Mucosa of gallbladder (tissue), 1 donor: Measurements from ENCODE around the gene ZBTB45. TPM values are rescaled to one million over a fixed set of nuclear protein-coding genes. Genes with fewer than 3 reads are reported as not detected.
A peak's percentile ranks its signal among the peaks of the same experiment; 100 is the strongest.

Experiments used
- DNase-seq: peaks from one replicate; pipeline ENCODE4 v3.0.0-alpha.2; 2020; ENCODE audit warnings: low spot score
- total RNA-seq: library from RNA; stranded (reverse); gene quantifications from one replicate; pipeline ENCODE4 v1.2.1, GENCODE V29; 2021
- donor health status: DM: no; HTN: no; CAD: no.

The ZBTB45 gene
- 22.8 TPM for total RNA-seq

- peak; percentile 94 for DNase-seq
Observed at GRCh38 chr19:58519355-58520256, at the start of gene ZBTB45. Gene ZBTB45, minus strand, starts transcription at chr19:58519810. Its CDS starts 2,137 bp downstream, at chr19:58517673.

DNA sequence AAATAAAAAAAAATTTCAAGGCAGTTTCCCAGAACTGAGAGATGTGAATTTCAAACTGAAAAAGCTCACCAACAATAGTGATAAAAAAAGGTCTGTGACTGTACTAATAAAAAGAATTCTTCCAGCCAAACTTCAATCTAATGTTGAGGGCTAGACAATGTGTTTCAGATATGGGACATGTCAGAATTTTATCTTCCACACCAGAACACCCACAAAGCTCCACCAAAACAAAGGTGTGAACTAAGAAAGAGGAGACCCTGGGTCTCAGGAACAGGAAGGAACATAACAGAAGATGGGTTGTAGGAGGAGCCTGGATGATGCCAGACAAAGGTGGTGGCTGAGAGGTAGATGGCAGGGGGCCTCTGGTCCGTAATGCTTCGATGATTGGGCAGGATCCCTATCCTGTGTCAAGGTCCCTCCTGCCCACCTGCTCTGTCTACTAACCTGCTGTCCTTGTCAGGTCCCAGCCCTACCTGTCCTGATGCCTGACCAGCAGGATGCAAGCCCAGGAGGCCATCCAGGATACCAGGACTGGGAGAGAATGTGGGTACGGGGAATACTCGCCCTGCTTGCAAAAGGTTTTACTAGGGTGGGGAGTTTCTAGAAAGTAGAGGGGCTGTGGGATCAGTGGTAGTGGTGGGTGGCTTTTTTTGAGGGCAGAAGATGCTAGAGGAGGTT, 49.0 kb upstream of the ZBTB45 start:
- no peak for DNase-seq

DNA sequence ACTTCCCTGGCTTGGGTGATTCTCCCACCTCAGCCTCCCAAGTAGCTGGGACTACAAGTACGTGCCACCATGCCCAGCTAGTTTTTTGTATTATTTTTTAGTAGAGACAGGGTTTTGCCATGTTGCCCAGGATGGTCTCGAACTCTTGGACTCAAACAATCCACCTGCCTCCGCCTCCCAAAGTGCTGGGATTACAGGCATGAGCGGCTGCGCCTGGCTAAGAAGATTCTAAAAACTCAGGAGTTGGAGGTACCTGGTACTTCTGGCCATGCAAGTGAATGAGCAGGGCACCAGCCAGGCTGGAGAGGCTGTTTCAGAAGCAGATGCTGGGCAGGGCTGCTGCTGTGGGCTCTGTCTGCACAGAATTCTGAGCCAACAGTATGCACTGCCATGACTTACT, 47.4 kb upstream of the ZBTB45 start:
- DNase-seq, result no peak

GRCh38 chr19:58563823-58564222, 44.2 kb upstream of the ZBTB45 start:
- DNase-seq, result no peak

GRCh38 chr19:58563034-58563573, 43.5 kb upstream of the ZBTB45 start:
- no peak for DNase-seq

DNA sequence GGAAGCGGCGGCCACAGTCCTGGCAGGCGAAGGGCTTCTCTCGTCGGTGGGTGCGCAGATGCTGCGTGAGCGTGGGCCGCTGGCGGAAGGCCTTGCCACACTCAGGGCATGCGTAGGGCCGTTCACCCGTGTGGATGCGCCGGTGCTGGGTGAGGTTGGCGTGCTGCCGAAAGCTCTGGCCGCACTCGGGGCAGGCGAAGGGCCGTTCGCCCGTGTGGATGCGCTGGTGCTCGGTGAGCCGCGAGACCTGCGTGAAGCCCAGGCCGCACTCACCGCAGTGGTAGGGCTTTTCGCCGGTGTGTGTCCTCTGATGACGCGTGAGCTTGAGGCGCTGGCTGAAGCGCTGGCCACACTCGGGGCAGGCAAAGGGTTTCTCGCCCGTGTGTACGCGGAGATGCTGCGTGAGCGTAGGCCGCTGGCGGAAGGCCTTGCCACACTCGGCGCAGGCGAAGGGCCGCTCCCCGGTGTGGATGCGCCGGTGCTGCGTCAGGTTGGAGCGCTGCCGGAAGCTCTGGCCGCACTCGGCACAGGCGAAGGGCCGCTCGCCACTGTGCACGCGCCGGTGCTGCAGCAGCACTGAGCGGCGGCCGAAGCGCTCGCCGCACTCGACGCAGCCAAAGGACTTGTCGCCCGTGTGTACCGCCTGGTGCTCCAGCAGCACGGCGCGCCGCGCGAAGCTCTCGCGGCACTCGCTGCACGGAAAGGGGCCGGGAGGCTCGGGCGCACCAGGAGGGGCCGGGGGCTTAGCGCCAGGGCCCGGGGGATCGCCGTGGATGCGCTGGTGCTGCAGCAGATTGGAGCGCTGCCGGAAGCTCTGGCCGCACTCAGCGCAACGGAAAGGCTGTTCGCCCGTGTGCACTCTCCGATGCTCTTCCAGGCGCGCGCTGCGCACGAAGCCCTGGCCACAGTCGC, 42.8 kb upstream of the ZBTB45 start:
- DNase-seq, result peak; percentile 38

GRCh38 chr19:58561373-58562121, 41.9 kb upstream of the ZBTB45 start:
- no peak for DNase-seq

DNA sequence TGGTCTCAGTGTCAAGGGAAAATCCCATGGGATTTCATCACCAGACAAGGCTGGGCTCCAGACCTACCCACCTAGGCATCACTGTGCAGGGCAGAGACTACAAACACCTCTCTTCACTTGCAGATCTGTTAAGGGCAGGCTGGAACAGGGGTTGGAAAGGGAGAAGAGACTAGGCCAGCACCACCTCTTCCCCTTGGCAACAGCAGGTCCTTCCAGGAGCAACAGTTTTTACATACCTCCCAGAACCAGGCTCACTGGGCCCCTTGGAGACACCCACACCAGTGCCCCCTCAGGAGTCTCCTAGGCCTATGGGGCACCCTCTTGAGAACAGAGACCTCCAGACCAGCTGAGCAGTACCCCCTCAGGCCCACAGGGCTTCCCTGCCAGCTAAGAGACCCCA, 41.3 kb upstream of the ZBTB45 start:
- no peak for DNase-seq

DNA sequence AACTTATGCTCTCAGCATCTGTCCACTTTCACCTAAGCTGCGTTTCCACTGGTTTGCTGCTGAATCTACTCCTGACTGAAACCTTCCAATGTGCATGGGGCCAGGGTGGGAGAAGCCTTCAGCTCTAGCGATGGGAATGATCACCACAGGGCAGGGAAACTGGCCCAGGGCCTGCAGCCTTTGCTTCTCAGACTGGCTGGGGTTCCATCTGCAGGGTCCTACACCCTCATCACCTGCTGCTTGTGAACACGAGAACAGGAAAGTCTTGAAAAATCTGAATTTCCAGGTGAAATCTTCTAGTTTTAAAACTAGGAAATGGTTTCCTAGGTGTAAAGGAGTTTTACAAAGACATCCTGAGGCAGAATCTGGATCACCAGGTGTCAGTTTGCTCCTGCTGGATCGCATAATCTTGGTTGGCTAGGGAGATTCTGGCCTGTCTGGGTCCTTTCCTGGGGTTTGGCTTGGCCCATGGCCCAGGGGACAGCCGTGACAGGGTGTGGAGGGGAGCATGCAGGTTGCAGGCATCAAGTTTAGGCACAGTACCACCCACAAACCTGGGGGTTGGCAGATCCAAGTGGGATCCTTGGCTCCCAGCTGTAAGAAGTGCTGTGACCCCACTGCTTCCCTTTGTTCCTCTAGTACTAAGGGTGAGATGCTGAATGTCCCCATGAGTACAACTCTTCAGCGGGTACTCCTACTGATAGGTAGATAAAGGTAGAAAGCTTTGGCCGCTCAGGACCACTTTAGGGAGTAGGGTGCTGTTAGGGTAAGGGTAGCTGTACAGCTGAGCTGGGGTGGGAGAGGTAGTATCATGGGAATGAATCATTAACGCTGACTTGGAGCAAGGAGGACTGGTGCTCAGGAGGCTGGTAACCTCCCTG, 40.6 kb upstream of the ZBTB45 start:
- DNase-seq, result no peak

DNA sequence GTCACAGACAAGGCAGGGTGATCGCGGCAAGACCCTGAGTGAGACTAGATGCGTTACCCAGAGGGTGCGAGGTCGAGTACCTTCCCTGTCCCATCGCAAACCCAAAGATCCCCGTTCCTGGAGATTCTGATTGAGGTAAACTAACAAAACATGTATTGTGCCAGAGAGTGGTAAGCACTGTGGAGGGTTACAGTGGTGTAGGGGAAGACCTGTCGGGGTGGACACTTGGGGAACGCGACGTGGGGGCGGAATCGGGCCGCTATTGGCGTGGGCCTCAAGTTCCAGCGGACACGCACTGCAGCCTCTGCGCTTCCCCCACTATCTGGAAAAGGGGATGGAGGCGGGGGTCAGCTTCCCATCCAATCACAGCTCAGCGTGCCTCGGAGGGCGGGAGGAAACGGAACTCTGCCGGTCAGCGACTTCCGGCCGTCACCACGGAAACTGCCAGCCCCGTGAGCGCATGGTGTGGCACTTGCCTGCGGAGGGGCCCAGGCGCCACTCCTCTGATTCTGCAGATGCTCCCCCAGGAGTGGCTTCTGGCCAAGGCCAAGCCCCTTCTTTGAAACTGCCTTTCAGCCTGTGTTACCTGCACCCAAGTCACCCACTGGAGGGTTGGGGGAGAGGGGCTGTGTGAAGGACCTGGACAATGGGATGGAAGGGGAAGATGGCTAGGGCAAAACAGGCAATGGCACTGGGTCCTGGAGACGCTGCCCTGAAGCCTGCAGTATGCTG, 39.8 kb upstream of the ZBTB45 start:
- peak; percentile 89 for DNase-seq

DNA sequence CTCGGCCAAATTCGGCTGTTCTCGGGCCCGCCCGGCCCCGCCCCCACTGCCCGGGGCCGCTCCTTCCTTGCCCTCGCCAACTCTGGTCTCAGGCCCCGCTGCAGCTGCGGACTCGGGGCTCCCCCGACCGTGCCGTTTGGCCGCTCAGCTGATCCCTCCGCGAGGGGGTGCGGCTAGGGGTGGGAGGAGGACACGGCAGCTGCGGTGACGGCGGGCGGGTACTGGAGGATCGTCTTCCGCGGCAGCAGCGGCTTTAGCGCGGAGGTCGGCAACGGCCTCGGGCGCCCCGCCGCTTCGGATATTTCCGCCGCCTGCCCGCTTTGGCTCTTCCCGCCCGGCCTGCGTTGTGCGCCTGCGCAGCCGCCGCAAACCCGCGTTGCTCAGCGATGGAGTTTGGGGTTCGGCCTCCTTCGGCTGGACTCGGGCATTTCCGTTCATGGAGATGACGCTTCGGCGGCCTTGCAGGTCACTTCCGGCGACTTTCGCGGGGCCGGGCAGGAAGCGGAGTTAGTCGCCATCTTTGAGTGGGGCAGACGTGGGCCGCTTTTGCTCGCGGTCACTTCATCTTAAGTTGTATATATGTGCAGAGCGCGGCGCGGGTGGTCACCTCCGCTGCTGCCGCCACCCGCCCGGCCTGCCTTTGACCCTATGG, 39.1 kb upstream of the ZBTB45 start:
- peak; percentile 100 for DNase-seq

GRCh38 chr19:58558066-58558622, 38.5 kb upstream of the ZBTB45 start, which contains the start of gene UBE2M:
Gene UBE2M, minus strand, starts transcription at chr19:58558611. Its CDS starts 230 bp downstream, at chr19:58558381.
- peak; percentile 39 for DNase-seq

DNA sequence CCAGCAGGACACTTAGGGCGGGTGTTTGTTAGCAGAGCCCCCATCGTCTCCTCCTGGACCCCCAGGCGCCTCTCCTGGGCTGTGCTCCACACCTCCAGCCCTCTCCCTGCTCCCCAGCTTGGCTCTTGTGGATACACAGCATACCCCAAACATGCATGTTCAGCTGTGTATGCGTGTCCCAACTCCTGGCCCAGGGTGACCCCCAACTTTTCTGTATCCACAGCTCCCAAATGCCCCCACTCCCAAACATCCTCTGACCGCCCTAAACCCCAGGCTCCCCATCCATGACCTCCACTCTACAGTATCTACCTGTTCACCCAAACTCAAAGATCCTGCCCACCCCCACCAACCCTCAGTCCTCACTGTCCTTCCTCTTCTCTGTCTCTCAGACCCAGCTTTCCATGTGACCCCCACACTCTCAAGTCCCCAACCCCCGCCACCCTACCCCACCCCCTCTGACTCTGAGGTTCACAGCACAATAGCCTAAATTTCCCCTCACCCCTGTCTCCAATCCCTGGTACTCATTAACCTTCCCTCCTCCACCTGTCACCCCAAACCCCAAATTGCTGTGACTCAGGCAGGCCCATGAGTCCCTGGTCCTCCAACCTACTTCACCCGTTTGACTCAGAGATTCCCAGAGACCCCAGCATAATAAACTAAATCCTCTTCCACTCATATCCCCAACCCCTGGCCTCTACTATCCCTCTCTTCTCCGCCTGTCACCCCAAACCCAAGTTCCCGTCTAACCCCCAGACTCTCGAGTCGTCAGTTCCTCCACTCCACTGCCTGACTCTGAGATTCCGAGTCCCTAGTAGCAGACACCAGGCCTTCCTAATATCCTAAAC, 37.8 kb upstream of the ZBTB45 start:
- DNase-seq, result no peak

DNA sequence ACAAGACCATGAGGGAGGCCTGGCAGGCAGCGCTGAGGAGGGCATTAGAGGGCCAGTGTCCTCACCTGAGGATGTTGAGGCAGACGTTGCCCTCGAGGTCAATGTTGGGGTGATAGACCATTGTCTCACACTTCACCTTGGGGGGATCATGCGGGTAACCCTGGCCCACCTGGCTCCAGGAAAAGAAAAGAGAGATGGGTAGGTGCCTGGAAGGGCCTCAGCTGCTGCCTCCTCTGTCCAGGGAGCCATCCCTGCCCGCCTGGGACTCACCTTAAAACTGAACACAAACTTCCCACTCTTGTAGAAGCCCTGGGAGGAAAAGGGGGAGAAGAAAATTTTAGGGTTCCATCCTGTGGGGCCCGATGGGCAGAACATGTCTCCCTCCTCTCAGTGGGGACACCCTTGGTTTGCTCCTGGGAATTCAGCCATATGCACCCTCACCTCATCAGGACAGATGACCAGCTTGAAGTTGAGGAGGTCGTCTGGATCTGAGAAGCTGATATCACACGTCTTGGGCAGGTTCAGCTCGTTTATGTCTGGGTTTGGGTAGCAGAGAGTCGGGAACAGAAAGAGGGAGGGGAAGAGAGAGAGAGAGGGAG, 37.1 kb upstream of the ZBTB45 start:
- no peak for DNase-seq

DNA sequence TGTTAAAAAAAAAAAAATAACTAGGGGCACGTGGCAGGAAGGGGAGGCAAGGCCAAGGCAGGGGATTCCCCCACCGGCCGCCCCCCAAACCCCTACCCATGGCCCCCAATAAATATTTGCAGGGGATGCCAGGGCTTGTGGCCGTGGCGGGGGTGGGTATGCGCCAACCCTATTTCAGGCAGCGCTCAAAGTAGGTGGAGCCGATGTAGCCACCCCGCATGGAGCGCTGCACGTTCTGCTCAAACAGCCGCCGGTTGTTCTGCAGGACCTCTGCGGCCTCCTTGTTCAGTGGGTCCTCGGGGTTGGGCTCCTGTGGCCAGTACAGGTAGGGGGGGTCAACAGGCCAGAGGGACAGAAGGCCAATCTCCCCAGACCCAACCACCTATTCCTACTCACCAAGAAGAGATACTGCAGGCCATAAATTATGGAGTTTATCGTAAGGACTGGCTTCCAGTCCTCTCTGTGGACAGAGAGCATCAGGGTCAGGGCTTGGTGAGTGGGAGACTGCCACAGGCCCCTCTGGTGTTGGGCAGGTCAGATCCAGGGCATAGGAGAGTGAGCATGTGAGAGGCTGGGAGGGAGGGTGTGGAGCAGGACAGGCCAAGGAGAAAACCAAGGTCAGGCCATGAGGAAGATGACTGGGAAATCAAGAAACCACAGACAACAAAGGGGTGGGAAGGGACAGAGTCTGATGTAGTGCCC, 36.5 kb upstream of the ZBTB45 start:
- DNase-seq, result no peak

DNA sequence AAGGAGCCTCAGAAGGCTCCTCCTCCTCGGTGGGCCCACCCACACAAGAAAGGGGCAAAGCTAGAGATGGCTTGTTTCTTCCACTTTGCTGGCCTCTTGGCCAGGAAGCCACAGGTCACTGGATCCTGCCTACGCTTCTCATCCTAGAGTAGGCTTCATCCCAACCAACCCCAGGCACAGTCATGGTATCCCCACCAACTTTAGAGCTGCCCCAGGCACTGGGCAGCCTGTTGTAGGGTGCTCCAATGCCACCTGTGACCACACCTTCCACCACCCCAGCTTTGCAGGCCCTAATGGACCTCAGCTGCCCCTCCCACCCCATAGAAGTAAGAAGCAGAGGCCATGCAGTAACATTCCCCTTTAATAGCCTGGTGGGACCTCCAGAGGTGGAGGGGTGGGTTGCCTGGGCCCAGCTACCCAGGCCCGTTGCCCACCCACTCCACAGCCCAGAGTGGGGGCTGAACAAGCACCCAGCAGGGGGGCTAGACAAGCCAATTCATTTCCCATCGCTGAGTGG, 35.8 kb upstream of the ZBTB45 start:
- DNase-seq, result no peak
